Occipital lobe (tissue), 2 donors: ENCODE measurements around the gene SEM1. TPM values are rescaled to one million over a fixed set of nuclear protein-coding genes. Genes with fewer than 3 reads are reported as not detected.
"Not testable (repeated sequence)": the region's sequence is repeated elsewhere in the genome, so short reads cannot be mapped to it uniquely, and the experiment has no call there.

Experiments used
- DNase-seq: peaks from one replicate; lab custom pipeline; 2025; lab: John Stamatoyannopoulos, UW
- total RNA-seq: library from RNA; depleted of rRNA; stranded (reverse); fragments of >200 nt; gene quantifications from one replicate; pipeline ENCODE4 v1.2.3, GENCODE V29; 2014

SEM1 gene
- total RNA-seq, 1 donor from 2014 or later, result 22.0 TPM

DNA sequence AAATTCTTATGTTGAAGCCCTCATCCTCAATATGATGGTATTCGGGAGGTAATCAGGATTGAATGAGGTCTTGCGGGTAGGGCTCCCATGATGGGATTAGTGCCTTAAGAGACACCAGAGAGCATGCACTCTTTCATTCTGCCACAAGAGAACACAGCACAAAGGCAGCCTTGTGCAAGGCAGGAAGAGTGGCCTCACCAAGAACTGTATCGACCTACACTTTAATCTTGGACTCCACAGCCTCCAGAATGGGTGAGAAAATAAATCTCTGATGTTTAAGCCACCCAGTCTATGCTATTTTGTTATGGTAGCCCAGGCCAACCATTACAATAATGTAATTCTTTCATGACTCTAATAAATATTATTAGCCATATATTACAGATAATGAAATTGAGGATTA is 8.4 kb downstream of the SEM1 start:
- no peak for DNase-seq

DNA sequence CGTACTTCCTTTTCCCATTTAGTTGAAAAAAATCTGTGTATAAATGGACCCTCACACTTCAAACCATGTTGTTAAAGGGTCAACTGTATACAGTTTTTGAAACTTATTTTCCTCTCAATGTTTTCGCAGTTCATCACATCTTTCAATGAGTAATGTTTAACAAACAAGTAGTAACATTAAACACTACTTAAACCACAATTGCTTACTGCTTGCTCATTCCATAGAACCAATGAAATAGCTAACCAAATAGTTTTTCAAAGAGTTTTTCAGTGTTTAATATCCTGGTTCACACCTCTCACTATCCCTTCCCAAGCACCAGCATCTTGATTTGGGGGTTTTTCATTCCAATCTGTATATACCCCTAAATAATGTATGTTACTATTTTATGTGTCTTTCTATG is 9.1 kb downstream of the SEM1 start:
- DNase-seq, result no peak

DNA sequence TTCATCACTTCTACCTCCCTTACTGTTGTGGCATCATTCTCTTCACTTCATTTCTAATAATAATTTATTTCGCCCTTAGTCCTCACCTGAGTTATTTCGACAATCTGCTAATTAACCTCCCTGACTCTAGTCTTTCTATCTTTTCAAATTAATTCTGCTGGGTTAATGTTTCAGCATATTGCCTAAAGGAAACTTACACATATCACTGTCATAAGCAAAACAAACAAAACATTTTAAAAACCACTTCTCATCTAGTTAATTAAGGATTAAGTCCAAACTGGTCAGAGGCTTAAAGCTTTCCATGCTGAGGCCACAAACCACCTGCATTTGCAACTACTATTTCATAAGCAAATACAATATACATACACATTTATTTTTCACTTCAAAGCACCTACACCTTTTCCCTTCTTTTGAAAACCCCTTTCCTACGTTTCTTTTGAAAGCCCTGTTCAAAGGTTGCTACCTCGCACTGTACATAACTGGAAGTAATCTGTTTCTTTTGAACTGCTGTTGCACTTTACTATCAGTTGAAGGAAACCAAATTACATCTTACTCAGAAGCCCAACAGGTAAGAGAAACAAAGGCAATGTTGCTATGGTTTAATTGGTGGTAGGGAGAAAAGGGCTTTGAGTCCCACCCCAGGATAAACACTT is 10.3 kb downstream of the SEM1 start:
- DNase-seq, result no peak

DNA sequence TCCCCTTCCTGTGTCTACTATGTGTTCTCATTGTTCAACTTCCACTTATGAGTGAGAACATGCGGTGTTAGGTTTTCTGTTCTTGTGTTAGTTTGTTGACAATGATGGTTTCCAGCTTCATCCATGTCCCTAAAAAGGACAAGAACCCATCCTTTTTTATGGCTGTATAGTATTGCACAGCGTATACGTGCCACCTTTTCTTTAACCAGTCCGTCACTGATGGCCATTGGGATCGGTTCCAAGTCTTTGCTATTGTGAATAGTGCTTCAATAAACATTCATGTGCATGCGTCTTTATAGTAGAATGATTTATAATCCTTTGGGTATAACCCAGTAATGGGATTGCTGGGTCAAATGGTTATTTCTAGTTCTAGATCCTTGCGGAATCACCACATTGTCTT is 11.2 kb downstream of the SEM1 start:
- DNase-seq, result not testable (repeated sequence)

DNA sequence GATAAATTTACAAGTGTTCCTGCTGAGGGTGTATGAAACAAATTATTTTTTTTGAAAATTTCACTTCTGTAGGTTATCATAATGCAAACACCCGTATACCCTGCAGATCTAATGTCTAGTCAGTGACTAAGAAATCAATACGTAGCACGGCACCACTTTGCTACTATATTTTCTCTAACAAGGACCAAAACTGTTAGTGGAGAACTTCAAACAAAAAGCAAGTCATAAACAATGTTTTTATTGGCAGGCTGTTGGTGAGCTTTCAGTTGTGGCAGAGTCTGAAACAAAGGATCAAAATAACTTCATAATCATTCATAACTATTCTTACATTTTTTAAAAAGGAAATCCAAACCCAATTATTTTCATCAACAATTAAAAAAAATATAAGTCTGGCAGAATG is 11.8 kb downstream of the SEM1 start:
- DNase-seq, result no peak

DNA sequence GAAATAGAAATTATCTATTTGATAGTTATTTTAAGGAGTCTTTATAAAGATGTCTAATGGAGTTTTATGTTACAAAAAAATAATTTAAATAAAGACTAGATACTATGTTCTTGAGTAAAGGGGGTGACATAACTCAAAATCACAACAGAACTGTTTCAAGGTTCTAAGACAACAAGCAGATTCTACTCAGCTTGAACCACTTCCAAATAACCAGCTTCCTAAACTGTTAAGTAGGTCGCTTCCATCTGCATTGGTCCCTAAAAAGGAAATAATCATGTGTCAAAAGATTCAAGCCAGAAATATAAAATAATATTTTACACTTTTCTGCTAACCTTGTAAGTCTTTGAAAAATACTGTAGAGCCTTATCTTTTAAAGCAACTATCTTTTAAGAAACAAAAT is 14.1 kb downstream of the SEM1 start:
- no peak for DNase-seq

DNA sequence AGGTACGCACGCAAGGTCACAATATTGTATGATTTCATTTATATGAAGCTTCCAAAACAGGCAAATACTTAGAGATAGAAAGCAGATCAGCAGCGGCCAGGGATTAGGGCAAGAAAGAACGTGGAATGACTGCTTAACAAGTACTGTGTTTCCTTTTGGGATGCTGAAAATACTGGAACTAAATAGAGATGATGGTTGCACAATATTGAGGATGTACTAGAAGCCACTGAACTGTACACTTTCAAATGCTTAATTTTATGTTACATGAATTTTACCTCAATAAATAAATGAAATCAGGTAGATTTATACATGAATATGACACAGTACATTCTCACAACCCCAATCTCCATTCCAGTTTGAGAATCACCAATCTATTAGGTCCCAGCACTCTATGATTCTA is 15.6 kb downstream of the SEM1 start:
- DNase-seq, result no peak

DNA sequence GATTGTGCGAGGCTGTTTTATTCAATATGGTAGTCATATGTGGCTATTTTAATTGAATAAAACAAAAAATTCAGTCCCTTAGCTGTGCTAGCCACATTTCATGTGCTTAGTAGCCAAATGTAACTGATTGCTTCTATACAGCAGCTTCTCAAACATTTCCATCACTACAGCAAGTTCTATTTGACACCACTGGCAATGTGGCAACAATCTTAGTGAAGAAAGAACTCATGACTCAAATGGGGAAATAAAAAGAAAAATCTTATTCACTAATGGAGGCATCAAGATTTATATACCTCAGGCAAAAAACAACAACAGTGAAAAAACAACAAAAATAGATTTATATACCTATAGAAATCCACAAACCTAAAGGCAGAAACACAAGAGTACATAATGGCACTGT is 17.9 kb downstream of the SEM1 start:
- no peak for DNase-seq

DNA sequence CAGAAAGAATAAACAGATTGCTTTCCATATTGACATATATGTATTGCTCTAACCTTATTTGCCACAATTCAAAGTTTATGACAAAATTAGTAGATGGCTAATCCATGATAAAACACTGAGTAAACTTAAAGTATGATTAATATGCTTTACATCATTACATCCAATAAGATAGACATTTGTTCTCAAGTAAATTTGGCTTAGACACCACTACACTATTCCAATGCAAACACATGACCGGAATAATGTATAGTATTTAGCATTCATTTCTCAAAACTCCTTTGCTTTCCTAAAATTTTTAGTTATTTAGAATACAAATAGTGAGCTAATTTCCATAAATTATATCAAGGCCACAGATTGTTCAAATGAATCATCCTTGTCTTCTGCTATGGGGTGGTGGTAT is 20.2 kb downstream of the SEM1 start:
- DNase-seq, result no peak

DNA sequence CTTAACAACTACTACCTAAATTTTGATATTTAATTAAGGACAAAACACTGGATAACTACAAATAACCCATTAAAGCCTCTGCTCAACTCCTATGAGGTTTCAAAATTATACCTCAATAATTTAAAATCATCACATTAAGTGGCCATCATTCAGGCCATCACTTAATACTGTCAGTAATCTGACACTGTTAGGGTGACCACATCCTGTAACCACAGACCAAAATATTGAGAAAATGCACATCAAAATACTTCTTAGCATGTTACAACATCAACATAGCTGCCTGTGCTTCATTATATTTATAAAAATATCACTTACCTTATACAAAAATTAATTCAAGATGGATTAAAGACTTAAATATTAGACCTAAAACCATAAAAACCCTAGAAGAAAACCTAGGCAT is 23.3 kb downstream of the SEM1 start:
- DNase-seq, result no peak

DNA sequence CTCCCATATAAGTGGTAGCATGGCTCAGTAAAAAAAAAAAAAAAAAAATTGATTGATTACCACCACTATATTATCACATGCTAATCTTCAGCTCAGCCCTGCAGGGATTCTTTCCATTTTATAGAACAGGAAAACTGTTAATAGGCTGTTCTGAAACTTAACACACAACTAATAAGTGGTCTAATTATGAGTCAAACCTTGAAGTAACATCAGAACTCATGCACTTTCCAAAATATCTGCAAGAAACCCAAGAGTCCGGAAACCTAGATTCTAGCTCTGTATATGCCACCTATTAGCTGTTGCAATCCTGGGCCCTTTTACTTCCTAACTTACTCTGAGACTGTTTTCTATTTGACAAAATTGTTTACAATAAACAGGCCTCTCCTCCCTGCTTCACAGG is 23.9 kb downstream of the SEM1 start:
- DNase-seq, result no peak

DNA sequence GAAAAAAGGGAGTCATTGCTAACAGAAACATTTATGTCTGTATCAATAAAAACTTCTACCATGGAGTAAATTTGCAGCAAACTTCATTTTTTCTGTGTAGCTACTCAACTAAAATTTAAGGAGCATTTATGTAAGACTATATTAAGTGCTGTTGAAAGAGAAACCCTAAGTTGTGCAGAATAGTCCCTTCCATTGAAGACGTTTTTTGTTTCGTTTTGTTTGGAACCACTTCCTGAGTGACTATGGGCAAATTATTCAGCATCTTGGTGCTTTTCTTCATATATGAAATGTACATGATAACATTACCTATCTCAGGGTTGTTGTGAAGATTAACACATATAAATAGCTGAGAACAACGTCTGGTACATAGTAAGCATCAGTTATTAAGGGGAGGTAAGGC is 24.3 kb downstream of the SEM1 start:
- DNase-seq, result no peak

DNA sequence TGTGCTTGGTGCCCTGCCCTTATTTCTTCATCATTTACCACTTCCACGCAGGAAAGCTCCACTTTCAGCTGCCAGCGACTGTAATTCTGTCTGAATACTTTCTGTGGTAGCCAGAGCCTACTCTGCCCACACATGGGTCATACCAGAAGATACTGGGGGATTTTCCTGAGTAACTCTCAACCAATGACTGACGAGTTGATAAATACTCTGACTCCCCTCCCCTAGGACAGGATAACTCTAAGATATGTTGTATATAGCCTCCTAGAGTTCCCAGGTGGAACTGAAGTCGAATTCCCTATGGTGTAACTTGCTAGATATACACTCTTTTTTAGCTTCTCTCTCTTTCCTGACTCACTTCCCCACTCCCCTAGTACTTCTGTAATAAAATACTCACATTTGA is 29.8 kb downstream of the SEM1 start:
- no peak for DNase-seq

DNA sequence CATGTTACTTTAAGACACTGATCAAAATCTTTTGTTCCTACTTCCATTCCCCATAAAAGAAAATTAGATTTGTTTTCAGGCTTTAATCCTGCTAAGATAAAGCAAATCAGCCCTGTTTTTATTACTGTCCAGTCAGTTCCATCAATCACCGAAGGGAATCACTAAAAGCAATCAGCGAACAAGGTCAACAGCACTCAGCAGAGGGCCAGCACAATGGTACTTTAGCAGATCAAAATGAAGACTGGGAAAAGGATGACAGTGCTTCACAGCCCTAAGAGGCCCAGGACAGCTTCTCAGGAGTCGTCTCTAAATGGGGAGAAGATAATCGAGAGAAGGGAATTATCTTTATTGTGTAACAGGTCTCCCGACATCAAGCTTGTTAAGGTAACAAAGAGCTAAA is 32.7 kb downstream of the SEM1 start:
- DNase-seq, result no peak

DNA sequence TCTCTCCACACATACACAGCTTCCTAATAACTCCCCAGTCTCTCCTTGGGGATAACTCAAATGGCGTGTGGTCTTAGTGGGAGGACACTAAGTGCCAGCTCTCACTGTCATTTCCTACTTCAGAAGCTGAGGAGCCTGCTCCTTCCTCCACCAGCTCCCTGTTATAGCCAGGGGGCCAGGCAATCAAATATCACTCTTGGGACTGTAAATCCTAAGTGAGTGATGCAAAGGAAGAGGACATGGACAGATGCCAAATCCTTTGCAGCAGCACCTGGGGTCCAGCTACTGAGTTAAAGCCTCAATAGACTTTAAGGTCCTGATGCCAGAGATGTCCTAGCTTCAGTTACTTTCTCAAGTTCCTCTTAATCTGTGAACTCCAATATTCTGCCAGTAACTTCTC is 34.1 kb downstream of the SEM1 start:
- no peak for DNase-seq

DNA sequence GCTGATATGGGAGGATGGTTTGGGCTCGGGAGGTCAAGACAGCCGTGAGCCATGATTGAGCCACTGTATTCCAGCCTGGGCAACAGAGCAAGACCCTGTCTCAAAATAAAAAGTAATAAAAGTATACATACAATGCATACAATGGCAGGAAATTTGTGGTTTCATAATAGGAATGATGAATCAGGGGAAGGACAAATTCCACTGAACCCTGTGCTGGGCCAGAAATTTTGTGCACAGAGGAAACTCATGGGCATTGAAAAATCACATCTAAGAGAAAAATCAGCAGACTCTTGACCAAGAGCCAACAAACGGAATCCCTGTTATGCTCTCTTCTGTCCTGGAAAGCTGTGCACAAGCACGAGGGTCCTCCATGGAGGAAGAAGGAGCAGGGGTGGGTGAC is 35.1 kb downstream of the SEM1 start:
- DNase-seq, result no peak

DNA sequence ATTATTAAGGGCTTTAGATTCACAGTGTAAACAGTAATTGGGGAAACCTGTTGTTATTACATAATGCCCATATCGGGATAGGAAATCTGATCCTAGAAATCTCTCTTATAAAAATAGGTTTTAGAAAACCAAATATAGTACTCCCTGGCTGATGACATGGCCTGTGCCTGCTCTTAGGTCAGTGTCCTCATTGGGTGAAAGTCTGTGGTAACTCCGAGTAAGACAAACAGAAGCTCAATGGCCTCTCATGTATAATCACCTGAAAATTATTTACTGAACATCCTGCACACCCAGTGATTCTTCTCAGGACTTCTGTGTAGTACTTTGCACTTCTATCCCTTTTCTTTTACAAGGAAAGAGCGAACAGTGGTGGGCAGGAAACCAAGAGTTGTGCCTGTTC is 37.8 kb downstream of the SEM1 start:
- no peak for DNase-seq

DNA sequence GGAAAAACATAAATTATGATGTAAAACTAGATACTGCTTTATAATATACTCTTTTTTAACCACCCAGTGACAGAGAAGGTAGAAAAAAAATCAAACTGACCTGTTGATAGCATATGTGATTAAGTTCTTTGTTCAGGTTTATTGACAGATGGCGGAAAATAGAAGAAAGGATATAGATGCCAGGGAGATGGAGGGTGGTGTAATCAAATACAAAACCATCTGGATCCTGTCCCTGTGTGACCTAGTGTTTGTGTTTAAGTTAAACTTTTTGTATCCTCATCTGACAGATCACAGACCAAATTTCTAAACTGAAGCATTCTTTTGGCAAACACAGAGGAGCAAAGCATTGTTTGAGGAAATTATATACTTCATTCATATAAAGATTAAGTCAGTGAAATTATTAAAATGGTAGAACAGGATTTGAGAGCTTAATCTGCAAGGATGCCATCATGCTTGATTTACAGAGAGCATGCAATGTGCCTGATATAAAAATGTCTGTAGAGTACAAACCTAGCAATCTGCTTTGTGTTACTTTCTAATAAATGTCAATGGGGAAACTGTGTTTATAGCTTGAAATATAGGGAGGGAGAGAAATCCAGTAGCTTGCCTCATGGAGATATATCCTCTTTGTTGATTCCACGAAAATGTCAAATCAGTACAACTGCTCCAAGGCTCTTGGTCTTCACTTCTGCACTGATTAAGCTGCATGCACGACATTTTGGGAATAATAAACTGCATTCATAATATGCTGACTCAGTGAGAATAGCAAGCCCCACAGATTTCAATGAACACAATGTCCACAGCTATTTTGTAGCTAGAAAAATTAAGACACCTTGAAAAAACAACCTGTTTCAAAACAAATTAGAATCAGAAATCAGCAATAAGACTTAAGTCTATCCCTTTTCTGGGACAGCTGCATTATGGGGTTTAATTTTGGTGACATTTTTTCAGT is 39.0 kb downstream of the SEM1 start:
- DNase-seq, result no peak

DNA sequence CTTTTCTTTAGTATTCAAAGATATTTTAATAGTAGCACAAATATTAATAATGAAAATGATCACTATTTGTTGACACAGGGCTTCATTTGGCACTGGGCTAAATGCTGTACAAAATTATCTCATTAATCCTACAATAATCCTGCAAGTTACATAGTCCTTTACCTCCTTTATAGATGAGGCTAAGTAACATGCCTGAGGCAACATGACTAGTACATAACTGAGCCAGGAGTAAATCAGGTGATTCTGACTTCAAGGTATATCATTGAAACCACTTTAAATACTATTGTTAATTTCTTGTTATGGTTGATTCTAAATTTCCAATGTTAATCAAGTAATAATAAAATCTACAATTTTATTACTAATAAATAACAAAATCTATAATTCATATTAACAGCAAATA is 39.8 kb downstream of the SEM1 start:
- no peak for DNase-seq

DNA sequence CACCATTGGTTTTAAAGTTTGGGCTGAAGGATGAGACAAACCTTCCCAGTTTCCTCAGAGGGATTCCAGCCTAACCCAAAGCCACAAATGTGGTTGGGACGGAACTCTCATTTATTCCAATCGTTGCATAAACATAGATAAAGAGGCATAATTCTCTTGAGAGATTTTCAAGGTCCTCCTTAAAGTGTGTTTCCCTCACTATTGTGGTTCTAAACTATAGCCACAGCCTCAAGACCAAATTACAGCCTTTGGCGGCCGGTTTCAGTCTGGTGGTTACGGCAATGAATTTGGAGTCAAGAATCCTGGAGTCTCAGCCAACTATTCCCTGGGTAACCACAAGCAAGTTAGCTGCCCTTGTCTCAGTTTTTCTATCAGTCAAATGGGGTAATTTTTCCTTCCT is 42.6 kb downstream of the SEM1 start:
- no peak for DNase-seq

DNA sequence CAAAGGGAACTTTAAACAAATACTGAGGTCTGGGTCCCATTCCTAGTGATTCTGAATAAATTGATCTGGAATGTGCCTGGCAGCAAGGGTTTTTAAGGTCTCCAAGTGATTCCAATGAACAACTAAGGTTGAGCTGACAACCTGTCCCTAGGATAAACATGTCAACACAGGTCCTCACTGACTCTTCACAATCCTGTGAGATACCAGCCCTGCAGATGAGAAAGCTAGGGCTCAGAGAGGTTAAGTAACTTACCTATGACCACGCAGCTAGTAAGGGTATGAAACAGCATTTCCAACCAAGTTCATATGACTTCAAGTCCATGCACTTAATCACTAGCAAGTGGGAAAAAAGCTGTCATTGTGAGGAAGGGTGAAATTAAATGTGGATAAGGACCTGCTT is 44.0 kb downstream of the SEM1 start:
- DNase-seq, result no peak

DNA sequence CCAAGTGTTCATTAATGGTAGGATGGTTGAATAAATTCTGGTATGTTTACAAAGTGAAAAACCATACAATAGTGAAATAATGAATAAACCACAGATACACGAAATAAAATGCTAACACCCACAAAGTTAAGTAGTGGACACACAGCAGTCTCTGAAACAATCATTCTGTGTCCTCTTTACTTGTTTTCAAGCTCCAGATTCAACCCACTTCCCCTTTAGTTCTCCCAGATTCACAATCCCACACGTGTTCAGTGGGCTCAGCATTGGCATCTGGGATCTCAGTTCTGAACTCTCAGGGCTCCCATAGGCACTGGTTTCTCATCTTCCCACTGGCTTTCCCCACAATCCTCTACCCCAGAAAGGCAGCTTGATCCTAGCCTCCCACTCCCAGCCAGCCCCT is 44.9 kb downstream of the SEM1 start:
- no peak for DNase-seq

DNA sequence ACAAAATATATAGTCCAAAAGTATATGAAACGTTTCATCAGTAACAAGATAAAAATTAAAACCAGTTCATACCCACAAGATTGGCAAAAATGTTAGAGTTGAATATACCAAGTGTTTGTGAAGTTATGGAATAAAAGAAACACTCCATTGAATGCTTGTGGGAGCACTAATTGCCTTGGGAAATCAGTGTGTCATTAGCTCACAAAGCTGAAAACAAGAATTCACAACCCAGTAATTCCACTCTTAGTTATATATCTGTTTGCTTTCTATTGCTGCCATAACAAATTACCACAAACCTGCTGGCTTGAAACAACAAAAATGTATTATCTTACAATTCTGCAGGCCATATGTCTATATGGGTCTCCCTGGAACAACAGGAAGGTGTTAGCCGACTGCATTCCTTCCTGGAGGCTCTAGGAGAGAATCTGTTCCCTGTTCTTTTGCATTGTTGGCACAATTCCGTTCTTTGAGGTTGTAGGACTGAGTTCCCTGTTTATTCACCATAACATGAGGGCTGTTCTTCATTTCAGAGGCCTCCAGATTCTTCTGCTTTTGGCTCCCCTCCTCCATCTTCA is 45.7 kb downstream of the SEM1 start:
- no peak for DNase-seq
